Loucy (cell line): Measurements from ENCODE around the gene HLA-DQA2.

Experiments used
- CTCF ChIP-seq: fragments of 200-600 bp; sonication (generic); conservative IDR thresholded peaks from 2 replicates; pipeline ENCODE4 v1.5.1; 2014; ENCODE audit warnings: mild to moderate bottlenecking, antibody characterized with exemption, low read length
- EZH2phosphoT487 ChIP-seq: fragments of 200-600 bp; IDR thresholded peaks from 2 replicates; pipeline ENCODE4 v1.6.1; 2018; ENCODE audit warnings: antibody characterized with exemption, mild to moderate bottlenecking, moderate library complexity, borderline replicate concordance

GRCh38 chr6:32759669-32760068 lies 18.5 kb downstream of the HLA-DQA2 start:
- TF ChIP-seq CTCF (no peak), EZH2phosphoT487 (no peak)
